Caco-2 (cell line): ENCODE results near the gene RING1. TPM values are rescaled to one million over a fixed set of nuclear protein-coding genes. Genes with fewer than 3 reads are reported as not detected.

Experiments used
- BruUV-seq: library from RNA; stranded (reverse); fragments of 400-500 nt; replicated peaks from 2 replicates; lab custom pipeline; 2021; lab: Mats Ljungman, UMichigan
- CTCF ChIA-PET: fragments of 300-600 bp; sonication (Branson Sonifier 250); formaldehyde crosslinking; loops from one replicate; lab custom pipeline; 2022; ENCODE audit warnings: antibody characterized with exemption; lab: Charles Lee
- POLR2A ChIA-PET: fragments of 300-600 bp; sonication (Branson Sonifier 250); formaldehyde crosslinking; loops from one replicate; lab custom pipeline; 2022; ENCODE audit warnings: antibody characterized with exemption; lab: Charles Lee
- DNase-seq, 2 experiments: peaks; one replicate each; pipeline versions ENCODE4 v3.0.0 to v3.0.0-alpha.2; 2020 to 2022
- H3K27me3 ChIP-seq: replicated peaks from 2 replicates; pipeline ENCODE4 v1.6.0; 2011; ENCODE audit warnings: low read length; ENCODE audit not compliant: control insufficient read depth, insufficient read depth
- H3K36me3 ChIP-seq: 2 replicates; pipeline ENCODE4 v1.5.1; 2011; ENCODE audit warnings: low read length; ENCODE audit not compliant: control insufficient read depth, insufficient read depth
- H3K4me1 ChIP-seq: fragments of 250-450 bp; sonication (Bioruptor Pico); 2 replicates; pipeline ENCODE4 v1.5.1; 2020; ENCODE audit warnings: mild to moderate bottlenecking
- H3K4me3 ChIP-seq: 2 replicates; pipeline ENCODE4 v1.5.1; 2011; ENCODE audit warnings: low read depth, mild to moderate bottlenecking, control low read depth, low read length
- H3K9me3 ChIP-seq: fragments of 250-450 bp; sonication (Bioruptor Pico); 2 replicates; pipeline ENCODE4 v1.5.1; 2020; ENCODE audit warnings: mild to moderate bottlenecking, moderate library complexity
- H3K27ac Mint-ChIP-seq: one replicate; pipeline ENCODE4 v1.8.0; 2022; ENCODE audit warnings: mixed read lengths; ENCODE audit not compliant: unreplicated experiment
- H3K27me3 Mint-ChIP-seq: one replicate; pipeline ENCODE4 v1.8.0; 2022; ENCODE audit warnings: mixed read lengths; ENCODE audit not compliant: insufficient read depth, unreplicated experiment
- H3K36me3 Mint-ChIP-seq: one replicate; pipeline ENCODE4 v1.8.0; 2022; ENCODE audit warnings: mild to moderate bottlenecking, mixed read lengths; ENCODE audit not compliant: insufficient read depth, unreplicated experiment
- H3K4me1 Mint-ChIP-seq: one replicate; pipeline ENCODE4 v1.8.0; 2022; ENCODE audit warnings: low read depth, mixed read lengths; ENCODE audit not compliant: unreplicated experiment
- H3K4me3 Mint-ChIP-seq: one replicate; pipeline ENCODE4 v1.8.0; 2022; ENCODE audit warnings: mild to moderate bottlenecking, moderate library complexity, mixed read lengths; ENCODE audit not compliant: unreplicated experiment
- H3K9me3 Mint-ChIP-seq: one replicate; pipeline ENCODE4 v1.8.0; 2022; ENCODE audit warnings: mixed read lengths; ENCODE audit not compliant: unreplicated experiment
- intact Hi-C: fragments of 100-400 bp; cut with micrococcal nuclease; formaldehyde crosslinking; loops from one replicate; pipeline ENCODE4 v1.10.0; 2022; ENCODE audit not compliant: unreplicated experiment
- total RNA-seq: library from RNA; stranded (reverse); gene quantifications from 2 replicates; pipeline ENCODE4 v1.2.3, GENCODE V29; 2022
- TF ChIP-seq, protein P1 (sequence below), 2 experiments: fragments of 200-600 bp in 1 of 2; IDR thresholded peaks; 1 replicate in 1 of 2; 2 replicates in 1 of 2; pipeline versions ENCODE4 v1.5.1 to v1.8.0; 2011 to 2022; ENCODE audit warnings: antibody characterized with exemption in 1 of 2, control low read depth in 1 of 2, inconsistent platforms in 1 of 2, low read depth in 1 of 2, low read length in 1 of 2, mild to moderate bottlenecking in 1 of 2, moderate library complexity in 1 of 2; ENCODE audit not compliant: insufficient read depth in 1 of 2, severe bottlenecking in 1 of 2, unreplicated experiment in 1 of 2

The RING1 gene
- total RNA-seq, 1 experiment from 2014 or later: 32.0 TPM

DNA sequence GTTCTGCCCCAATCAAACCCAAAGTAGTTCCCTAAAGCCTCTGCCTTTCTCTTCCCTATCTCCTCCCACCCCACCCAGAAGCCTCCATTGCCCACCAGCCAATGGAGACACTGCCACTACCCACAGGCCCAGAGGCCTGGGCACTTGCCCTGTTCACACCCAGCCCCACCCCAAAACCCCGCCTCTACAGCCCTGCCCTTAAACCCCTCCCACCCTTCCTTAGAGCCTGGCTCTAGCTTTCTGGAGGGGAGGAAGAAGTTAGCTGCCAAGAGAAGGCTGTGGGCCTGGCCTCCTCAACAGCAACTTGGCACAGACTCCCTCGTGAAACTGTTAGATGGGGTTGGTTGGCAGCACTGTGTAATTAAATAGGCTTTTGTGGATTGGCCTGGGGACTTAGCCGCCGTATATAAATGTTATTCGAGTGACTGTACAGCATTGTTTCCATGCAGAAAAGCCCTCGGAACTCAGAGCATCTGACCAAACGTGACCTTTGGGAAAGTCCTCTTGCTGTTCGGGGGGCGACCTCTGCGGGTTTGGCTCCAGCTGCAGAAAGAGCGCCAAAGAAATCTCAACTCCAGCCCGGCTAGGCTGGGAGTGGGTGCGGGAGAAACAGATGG lies 47.5 kb upstream of the RING1 start:
- H3K27me3 Mint-ChIP-seq: peaks cover 7% of the 10 kb centered on the region
- no peak for DNase-seq
- H3K27ac Mint-ChIP-seq: no peak overlapping the region
- CTCF ChIA-PET: interaction anchor here (0.6 to 1.5 kb wide), 4 partner anchors 37 to 87 kb away, joined by 4 to 8 read pairs (median 6); no protein-coding TSS in a partner anchor
- no peaks in the 10 kb centered on the region for H3K36me3 ChIP-seq
- no peaks in the 10 kb centered on the region; the same call in 1 of the 2 replicates for H3K27me3 ChIP-seq
- TF ChIP-seq, protein P1, sequence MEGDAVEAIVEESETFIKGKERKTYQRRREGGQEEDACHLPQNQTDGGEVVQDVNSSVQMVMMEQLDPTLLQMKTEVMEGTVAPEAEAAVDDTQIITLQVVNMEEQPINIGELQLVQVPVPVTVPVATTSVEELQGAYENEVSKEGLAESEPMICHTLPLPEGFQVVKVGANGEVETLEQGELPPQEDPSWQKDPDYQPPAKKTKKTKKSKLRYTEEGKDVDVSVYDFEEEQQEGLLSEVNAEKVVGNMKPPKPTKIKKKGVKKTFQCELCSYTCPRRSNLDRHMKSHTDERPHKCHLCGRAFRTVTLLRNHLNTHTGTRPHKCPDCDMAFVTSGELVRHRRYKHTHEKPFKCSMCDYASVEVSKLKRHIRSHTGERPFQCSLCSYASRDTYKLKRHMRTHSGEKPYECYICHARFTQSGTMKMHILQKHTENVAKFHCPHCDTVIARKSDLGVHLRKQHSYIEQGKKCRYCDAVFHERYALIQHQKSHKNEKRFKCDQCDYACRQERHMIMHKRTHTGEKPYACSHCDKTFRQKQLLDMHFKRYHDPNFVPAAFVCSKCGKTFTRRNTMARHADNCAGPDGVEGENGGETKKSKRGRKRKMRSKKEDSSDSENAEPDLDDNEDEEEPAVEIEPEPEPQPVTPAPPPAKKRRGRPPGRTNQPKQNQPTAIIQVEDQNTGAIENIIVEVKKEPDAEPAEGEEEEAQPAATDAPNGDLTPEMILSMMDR (IDR thresholded peaks at IDR 0.05; ENCODE audit: insufficient read depth in 1 of 2, low read depth in 1 of 2, low read length in 1 of 2, severe bottlenecking in 1 of 2, unreplicated experiment in 1 of 2): no peak
- BruUV-seq: no TSS peak
- H3K36me3 Mint-ChIP-seq: no peaks in the 10 kb centered on the region
- intact Hi-C loops: loop anchor here (1.0 kb wide), 1 partner anchor 36 kb away; no protein-coding TSS in a partner anchor
- no peaks in the 10 kb centered on the region for H3K9me3 Mint-ChIP-seq
- no peaks in the 10 kb centered on the region for H3K9me3 ChIP-seq
- POLR2A ChIA-PET: no interaction called here
- no peak overlapping the region for H3K4me3 ChIP-seq
- H3K4me1 Mint-ChIP-seq: peaks cover 12% of the 10 kb centered on the region
- H3K4me1 ChIP-seq: no peaks in the 10 kb centered on the region
- peak overlapping the region; percentile 80 for H3K4me3 Mint-ChIP-seq

DNA sequence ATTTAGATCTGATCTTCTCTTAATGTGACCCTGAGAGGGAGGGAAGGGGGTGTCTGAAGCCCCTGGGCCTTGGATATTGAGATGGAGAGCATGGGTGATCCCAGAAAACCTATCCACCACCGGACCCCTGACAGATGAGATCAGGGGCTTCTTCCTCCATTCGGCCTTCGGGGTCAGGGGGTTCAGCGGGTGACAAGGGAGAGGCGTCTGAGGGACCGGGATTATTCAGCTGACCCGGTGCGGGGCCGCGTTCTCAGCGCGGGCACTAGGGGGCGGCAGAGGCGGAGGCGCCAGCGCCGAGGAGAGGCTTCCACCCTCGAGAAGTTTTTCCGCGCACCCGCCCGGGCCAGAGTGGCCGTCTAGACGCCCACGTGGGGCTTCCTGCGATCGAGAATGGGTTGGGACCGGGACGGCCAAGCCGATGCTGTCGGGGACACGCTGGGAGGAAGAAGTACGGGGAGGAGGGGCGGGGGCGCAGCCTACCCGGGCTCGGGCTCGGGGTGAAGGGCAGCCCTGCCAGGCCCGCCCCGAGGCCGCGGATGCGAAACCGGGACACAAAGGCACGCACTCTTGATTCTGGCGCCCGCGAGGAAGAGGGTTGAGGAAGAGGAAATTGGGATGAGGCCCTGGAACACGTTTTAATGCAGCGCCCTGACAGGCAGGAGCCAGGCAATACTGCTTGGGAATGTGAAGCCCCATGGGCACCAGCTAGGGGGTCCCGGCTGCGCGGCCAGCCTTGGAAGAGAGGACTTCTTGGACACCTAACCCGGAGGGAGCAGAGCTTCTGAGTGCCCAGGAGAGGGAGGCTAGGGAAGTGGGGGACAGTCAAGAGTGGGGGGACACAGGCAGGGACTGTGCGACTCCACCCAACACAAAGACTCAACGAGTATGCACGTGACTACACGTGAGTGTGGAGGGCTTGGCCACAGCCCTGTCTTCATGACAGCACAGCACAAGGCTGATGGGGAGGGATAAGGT lies 46.7 kb upstream of the RING1 start:
- H3K9me3 ChIP-seq: no peaks in the 10 kb centered on the region
- ChIA-PET CTCF (interaction anchor here (0.6 to 1.5 kb wide), 5 partner anchors 11 to 87 kb away, joined by 4 to 8 read pairs (median 5); no protein-coding TSS in a partner anchor), POLR2A (no interaction called here)
- Mint-ChIP-seq H3K4me3 (peak overlapping the region; percentile 80), H3K9me3 (no peaks in the 10 kb centered on the region), H3K4me1 (peaks cover 12% of the 10 kb centered on the region), H3K36me3 (no peaks in the 10 kb centered on the region), H3K27me3 (peaks cover 8% of the 10 kb centered on the region), H3K27ac (peak overlapping the region; percentile 65)
- intact Hi-C loops: loop anchor here (1.0 kb wide), 2 partner anchors 36 to 87 kb away; no protein-coding TSS in a partner anchor
- peak; percentile 65 to 86 for DNase-seq
- peak overlapping the region; percentile 50 for H3K4me3 ChIP-seq
- no TSS peak for BruUV-seq
- TF ChIP-seq, protein P1 (IDR thresholded peaks at IDR 0.05; ENCODE audit: insufficient read depth in 1 of 2, low read depth in 1 of 2, low read length in 1 of 2, severe bottlenecking in 1 of 2, unreplicated experiment in 1 of 2): peak; percentile 85 to 92
- H3K4me1 ChIP-seq: no peaks in the 10 kb centered on the region
- no peaks in the 10 kb centered on the region for H3K36me3 ChIP-seq
- no peaks in the 10 kb centered on the region; the same call in 1 of the 2 replicates for H3K27me3 ChIP-seq

DNA sequence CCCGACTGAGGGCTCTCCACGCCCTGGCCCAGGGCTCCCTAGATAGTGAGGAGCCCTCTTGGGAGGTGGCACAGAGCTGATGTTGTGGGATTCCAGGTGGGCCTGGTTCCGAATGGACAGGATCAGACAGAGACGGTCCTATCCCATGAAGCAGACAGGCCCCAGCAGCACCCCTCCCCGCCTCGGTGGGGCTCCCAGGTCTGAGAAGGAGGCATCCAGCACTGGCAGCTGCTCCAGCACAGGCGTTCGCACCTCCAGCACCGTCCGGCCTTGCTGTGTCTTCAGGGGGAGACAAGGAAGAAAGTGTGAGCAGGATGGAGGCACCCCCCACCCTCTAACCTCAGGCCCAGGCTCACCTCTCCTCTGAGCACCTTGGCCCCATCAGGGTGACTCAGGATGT lies 44.8 kb upstream of the RING1 start:
- ChIA-PET CTCF (no interaction called here), POLR2A (no interaction called here)
- intact Hi-C loops: no loop called here
- TF ChIP-seq, protein P1 (IDR thresholded peaks at IDR 0.05; ENCODE audit: insufficient read depth in 1 of 2, low read depth in 1 of 2, low read length in 1 of 2, severe bottlenecking in 1 of 2, unreplicated experiment in 1 of 2): no peak
- Histone ChIP-seq H3K4me3 (no peak overlapping the region), H3K27me3 (no peaks in the 10 kb centered on the region; the same call in 1 of the 2 replicates), H3K4me1 (no peaks in the 10 kb centered on the region), H3K36me3 (no peaks in the 10 kb centered on the region), H3K9me3 (no peaks in the 10 kb centered on the region)
- peaks cover 12% of the 10 kb centered on the region for H3K4me1 Mint-ChIP-seq
- no TSS peak for BruUV-seq
- no peak for DNase-seq
- no peak overlapping the region for H3K4me3 Mint-ChIP-seq
- H3K27ac Mint-ChIP-seq: no peak overlapping the region
- H3K36me3 Mint-ChIP-seq: no peaks in the 10 kb centered on the region
- H3K9me3 Mint-ChIP-seq: no peaks in the 10 kb centered on the region
- peaks cover 8% of the 10 kb centered on the region for H3K27me3 Mint-ChIP-seq
